Measurements from ENCODE around the gene TTC7B. TPM values are rescaled to one million over a fixed set of nuclear protein-coding genes. Genes with fewer than 3 reads are reported as not detected.

TTC7B gene
- total and polyA plus RNA-seq, 10 of the 15 experiments (the other 5 are each of a cell fraction or from before 2014, with no cell fraction given), result under 0.01 to 1.1 (median 0.26) TPM; not detected in 2

DNA sequence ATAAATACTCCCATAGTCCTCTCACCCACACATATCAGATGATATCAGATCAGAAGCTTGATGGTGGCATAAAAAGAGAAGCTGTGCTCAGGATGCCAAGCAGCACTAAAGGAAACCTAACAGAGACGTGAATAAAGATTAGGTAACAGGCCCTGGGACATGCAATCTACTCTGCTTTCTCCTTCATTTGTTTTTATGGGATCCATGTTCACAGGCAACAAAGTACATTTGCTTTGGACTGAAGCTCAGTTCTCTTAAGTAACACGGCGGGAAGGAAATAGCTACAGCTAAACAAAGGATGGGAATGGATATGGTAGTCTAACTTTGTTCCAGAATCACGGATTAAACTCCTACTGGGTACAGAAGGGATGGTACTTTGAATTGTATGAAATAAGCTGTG, 119.5 kb downstream of the TTC7B start (continued):
- TF ChIP-seq RAD21 (IDR thresholded peaks at IDR 0.05; ENCODE audit: insufficient read depth, low read depth, low read length), result no peak
- TF ChIP-seq MYB (IDR thresholded peaks at IDR 0.05; ENCODE audit: borderline replicate concordance, low read depth, low read length), result no peak
- TF ChIP-seq BHLHE40 (IDR thresholded peaks at IDR 0.05; ENCODE audit: borderline replicate concordance in 1 of 2, low read depth in 2 of 2, low read length in 1 of 2), result no peak

DNA sequence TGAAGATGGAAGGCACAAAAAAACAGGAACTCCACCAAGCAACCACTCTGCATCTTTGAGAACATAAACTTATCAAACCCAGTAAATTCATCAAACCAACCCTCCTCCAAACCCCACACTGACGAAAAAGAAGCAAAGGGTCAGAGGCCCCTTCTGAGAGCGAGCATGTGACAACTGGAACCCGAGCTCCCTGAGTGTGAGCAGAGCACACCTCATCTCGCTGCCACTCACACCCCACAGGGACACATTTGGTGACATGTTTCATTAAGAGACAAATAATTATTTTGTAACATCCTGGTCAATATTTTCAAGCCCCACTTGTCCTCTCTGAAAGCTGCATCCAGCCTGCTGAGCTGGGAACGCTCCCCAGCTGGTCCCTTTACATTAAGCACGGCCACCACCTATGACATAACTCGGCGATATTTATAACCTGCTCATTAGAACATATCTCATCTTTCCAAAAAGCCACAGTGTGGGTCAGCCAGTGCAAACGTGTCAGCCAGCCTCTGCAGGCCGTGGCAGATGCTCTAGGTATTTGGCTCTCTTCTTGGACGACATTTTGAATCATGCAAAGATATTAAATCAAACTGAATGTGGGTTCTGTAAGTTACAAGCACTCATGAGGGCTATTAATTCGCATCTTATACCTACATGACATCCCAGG, 120.1 kb downstream of the TTC7B start:
- FAIRE-seq (no peak), ATAC-seq (no peak), DNase-seq (ENCODE audit: low read depth, low spot score) (no peak)
- 42% methylated on average over 12 of the region's 12 CpGs for WGBS (ENCODE audit: insufficient coverage, insufficient replicate concordance, low lambda C conversion rate, missing lambda C conversion rate)
- H3K9me3 ChIP-seq (replicated peaks; ENCODE audit: control insufficient read depth, insufficient read depth, low read length), result no peaks in the 10 kb centered on the region
- TF ChIP-seq, protein P1, sequence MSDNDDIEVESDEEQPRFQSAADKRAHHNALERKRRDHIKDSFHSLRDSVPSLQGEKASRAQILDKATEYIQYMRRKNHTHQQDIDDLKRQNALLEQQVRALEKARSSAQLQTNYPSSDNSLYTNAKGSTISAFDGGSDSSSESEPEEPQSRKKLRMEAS (IDR thresholded peaks at IDR 0.05; ENCODE audit: low read depth, low read length), result no peak
- TF ChIP-seq EP300 (IDR thresholded peaks at IDR 0.05; ENCODE audit: borderline replicate concordance in 1 of 2, control insufficient read depth in 1 of 2, low read depth in 2 of 2, low read length in 2 of 2) (no peak), SP1 (IDR thresholded peaks at IDR 0.05; ENCODE audit: low read depth, low read length) (no peak), ZZZ3 (IDR thresholded peaks at IDR 0.05; ENCODE audit: control insufficient read depth, insufficient read length, low read depth) (no peak), WRNIP1 (IDR thresholded peaks at IDR 0.05; ENCODE audit: borderline replicate concordance, low read depth, low read length) (no peak)
- no peaks in the 10 kb centered on the region for H3K36me3 ChIP-seq (ENCODE audit: control insufficient read depth in 2 of 2, insufficient read depth in 2 of 2, low read length in 1 of 2)
- SMC1A ChIA-PET (ENCODE audit: uncharacterized antibody, unreplicated experiment), result interaction anchor here (1.0 to 3.0 kb wide), 3 partner anchors 296 to 722 kb away, joined by 5 to 19 read pairs (median 6); no protein-coding TSS in a partner anchor
- RAD21 ChIA-PET (ENCODE audit: unreplicated experiment), result interaction anchor here (1.1 to 1.8 kb wide), 4 partner anchors 62 to 395 kb away, joined by 3 to 9 read pairs (median 6); no protein-coding TSS in a partner anchor
- no peaks in the 10 kb centered on the region for H3K27me3 ChIP-seq (replicated peaks in 1 of 2; ENCODE audit: control insufficient read depth in 2 of 2, insufficient read depth in 2 of 2, low read length in 1 of 2)
- no peaks in the 10 kb centered on the region for H3K79me2 ChIP-seq (ENCODE audit: control insufficient read depth, insufficient read depth, low read length)
- in situ Hi-C loops (cut with MboI) (loop anchor here (5.0 to 10.0 kb wide), 2 partner anchors 294 to 391 kb away; no protein-coding TSS in a partner anchor), intact Hi-C loops (cut with micrococcal nuclease; ENCODE audit: unreplicated experiment) (loop anchor here (2.0 to 5.0 kb wide), 2 partner anchors 394 to 407 kb away; no protein-coding TSS in a partner anchor)
- H3K4me3 ChIP-seq, result no peak overlapping the region
- H3K9ac ChIP-seq (ENCODE audit: control insufficient read depth, insufficient read depth, low read length), result no peak overlapping the region
- BruUV-seq (replicated peaks), result no TSS peak
- POLR2A ChIA-PET, result no interaction called here
- CTCF ChIA-PET, result interaction anchor here (0.7 to 4.0 kb wide), 14 partner anchors 9 to 749 kb away, joined by 3 to 49 read pairs (median 4); no protein-coding TSS in a partner anchor
- no peak overlapping the region for H3K4me2 ChIP-seq (ENCODE audit: control insufficient read depth, insufficient read depth)
- no peak overlapping the region for H2AFZ ChIP-seq (ENCODE audit: control insufficient read depth, low read depth, low read length)
- no peaks in the 10 kb centered on the region for H3K4me1 ChIP-seq (ENCODE audit: control insufficient read depth, insufficient read depth, low read length)
- H3K27ac ChIP-seq (ENCODE audit: control insufficient read depth, insufficient read depth), result no peak overlapping the region
- no peaks in the 10 kb centered on the region for H4K20me1 ChIP-seq (ENCODE audit: control insufficient read depth, insufficient read depth)
